Mesodermal cell (in vitro differentiated cells): Measurements from ENCODE around the gene SLC2A9.

Experiments
- H3K27ac ChIP-seq: 2 replicates; pipeline ENCODE4 v1.7.0; 2013; ENCODE audit warnings: mild to moderate bottlenecking, low read depth, low read length, moderate library complexity; ENCODE audit not compliant: severe bottlenecking
- H3K36me3 ChIP-seq: 2 replicates; pipeline ENCODE4 v1.7.1; 2013; ENCODE audit warnings: mild to moderate bottlenecking, low read length, moderate library complexity; ENCODE audit not compliant: control insufficient read depth, insufficient read depth
- H3K4me1 ChIP-seq: one replicate; pipeline ENCODE4 v1.7.1; 2013; ENCODE audit warnings: mild to moderate bottlenecking, low read length; ENCODE audit not compliant: insufficient read depth, control insufficient read depth, poor library complexity, severe bottlenecking
- H3K4me3 ChIP-seq: 2 replicates; pipeline ENCODE4 v1.7.0; 2013; ENCODE audit warnings: low read length, control low read depth, mild to moderate bottlenecking; ENCODE audit not compliant: insufficient read depth, poor library complexity, severe bottlenecking; ENCODE audit errors: extremely low read depth
- H3K9me3 ChIP-seq: 2 replicates; pipeline ENCODE4 v1.7.1; 2013; ENCODE audit warnings: mild to moderate bottlenecking, low read length, moderate library complexity; ENCODE audit not compliant: control insufficient read depth
- WGBS, 2 experiments: methylation state at CpG; one replicate each; pipeline ENCODE4 v1.1.5; 2013; ENCODE audit warnings: missing lambda C conversion rate in 2 of 2; ENCODE audit not compliant: insufficient coverage in 2 of 2; 5-methylcytosine and 5-hydroxymethylcytosine counted together

Gene SLC2A9

GRCh38 chr4:9861561-9861960 lies 159.7 kb downstream of the SLC2A9 start:
- H3K36me3 ChIP-seq, result no peaks in the 10 kb centered on the region
- H3K4me1 ChIP-seq, result no peaks in the 10 kb centered on the region
- no peaks in the 10 kb centered on the region for H3K9me3 ChIP-seq
- no peak overlapping the region for H3K27ac ChIP-seq
- WGBS, 2 experiments, result 100% methylated on average over 1 of the region's 3 CpGs; no CpG with 5 or more reads in 1 of the 2 experiments
- H3K4me3 ChIP-seq, result no peak overlapping the region

DNA sequence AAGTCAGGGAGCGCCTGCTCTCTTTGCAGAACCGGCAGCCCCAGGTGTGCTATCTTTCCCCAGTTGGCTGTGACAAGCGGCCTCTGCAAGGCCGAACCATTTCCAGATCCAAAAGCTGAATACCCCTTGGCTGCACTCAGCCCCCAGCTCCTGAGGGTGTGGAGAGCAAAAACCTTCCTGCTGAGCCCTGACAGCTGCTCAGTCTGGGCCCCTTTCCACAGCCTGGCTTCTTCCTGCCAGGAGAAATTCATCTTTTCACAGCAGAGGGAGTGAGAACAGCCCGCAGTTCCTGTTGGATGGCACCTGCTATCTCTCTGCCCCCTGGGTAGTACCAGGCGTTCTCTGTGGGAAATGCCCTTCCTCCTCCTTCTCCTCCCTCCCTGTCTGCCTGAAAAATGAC lies 161.5 kb downstream of the SLC2A9 start:
- no peak overlapping the region for H3K4me3 ChIP-seq
- H3K36me3 ChIP-seq, result no peaks in the 10 kb centered on the region
- no peaks in the 10 kb centered on the region for H3K9me3 ChIP-seq
- H3K4me1 ChIP-seq, result no peaks in the 10 kb centered on the region
- no peak overlapping the region for H3K27ac ChIP-seq
- WGBS, 2 experiments, result 81 to 93% methylated on average over 6 of the region's 6 CpGs

GRCh38 chr4:9849538-9849920 lies 171.8 kb downstream of the SLC2A9 start:
- Histone ChIP-seq H3K4me3 (no peak overlapping the region), H3K4me1 (no peaks in the 10 kb centered on the region), H3K27ac (no peak overlapping the region), H3K36me3 (no peaks in the 10 kb centered on the region), H3K9me3 (no peaks in the 10 kb centered on the region)
- WGBS, 2 experiments, result 77 to 100% methylated on average over 1 to 2 of the region's 2 CpGs

- Histone ChIP-seq H3K27ac (no peak overlapping the region), H3K4me1 (no peaks in the 10 kb centered on the region), H3K4me3 (no peak overlapping the region), H3K9me3 (no peaks in the 10 kb centered on the region), H3K36me3 (no peaks in the 10 kb centered on the region)
- WGBS, 2 experiments, result 83 to 89% methylated on average over 1 to 3 of the region's 5 CpGs
Measured at GRCh38 chr4:9847968-9848748, 173.1 kb downstream of the SLC2A9 start.

DNA sequence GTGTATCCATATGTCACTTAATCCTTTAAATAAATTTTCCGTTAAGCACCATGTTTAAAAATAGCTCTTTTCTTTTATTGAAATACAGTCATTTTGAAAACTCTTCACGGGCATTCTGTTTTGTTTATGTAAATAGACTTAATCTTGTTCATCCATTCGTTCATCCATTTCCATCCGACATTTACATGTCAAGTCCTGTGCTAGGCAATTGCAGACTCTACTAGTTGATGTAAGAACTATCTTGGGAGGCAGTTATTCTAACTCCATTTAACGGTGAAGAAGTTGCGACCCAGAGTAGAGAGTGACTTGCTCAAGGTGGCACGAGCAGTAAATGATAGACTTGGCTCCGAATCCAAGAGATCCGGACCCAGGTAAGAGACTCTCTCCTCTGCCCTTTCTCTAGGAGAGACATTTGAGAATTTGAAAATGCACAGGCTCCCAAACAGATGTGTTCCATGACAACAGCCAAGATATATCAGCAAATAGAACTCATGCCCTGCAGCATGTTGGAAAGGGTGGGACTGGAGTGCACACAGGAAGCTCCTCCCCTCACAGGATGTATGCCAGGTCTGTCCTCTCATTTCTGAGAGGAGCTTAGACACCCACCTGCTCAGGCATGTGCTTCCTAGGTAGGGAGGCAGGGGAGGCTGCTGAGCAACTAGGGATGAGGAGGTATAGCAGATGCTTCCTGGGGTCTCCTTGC lies 175.4 kb downstream of the SLC2A9 start:
- Histone ChIP-seq H3K4me3 (no peak overlapping the region), H3K4me1 (no peaks in the 10 kb centered on the region), H3K36me3 (no peaks in the 10 kb centered on the region), H3K27ac (no peak overlapping the region), H3K9me3 (peaks cover 4% of the 10 kb centered on the region)
- WGBS, 2 experiments, result 90 to 97% methylated on average over 3 to 5 of the region's 9 CpGs

- no peaks in the 10 kb centered on the region for H3K36me3 ChIP-seq
- WGBS, 2 experiments, result 80% methylated on average over 2 of the region's 2 CpGs; no CpG with 5 or more reads in 1 of the 2 experiments
- H3K4me1 ChIP-seq, result no peaks in the 10 kb centered on the region
- no peak overlapping the region for H3K27ac ChIP-seq
- H3K4me3 ChIP-seq, result no peak overlapping the region
- H3K9me3 ChIP-seq, result peaks cover 4% of the 10 kb centered on the region
Measured at GRCh38 chr4:9841072-9841471, 180.2 kb downstream of the SLC2A9 start.

- H3K4me3 ChIP-seq, result no peak overlapping the region
- 80 to 83% methylated on average over 5 of the region's 5 CpGs for WGBS, 2 experiments
- H3K27ac ChIP-seq, result no peak overlapping the region
- H3K9me3 ChIP-seq, result no peaks in the 10 kb centered on the region
- no peaks in the 10 kb centered on the region for H3K4me1 ChIP-seq
- no peaks in the 10 kb centered on the region for H3K36me3 ChIP-seq
Measured at GRCh38 chr4:9835430-9835829, 185.9 kb downstream of the SLC2A9 start.

- no peak overlapping the region for H3K4me3 ChIP-seq
- no peaks in the 10 kb centered on the region for H3K36me3 ChIP-seq
- no peak overlapping the region for H3K27ac ChIP-seq
- H3K4me1 ChIP-seq, result no peaks in the 10 kb centered on the region
- WGBS, 2 experiments, result 88 to 94% methylated on average over 5 of the region's 5 CpGs
- no peaks in the 10 kb centered on the region for H3K9me3 ChIP-seq
Measured at GRCh38 chr4:9833421-9833820, 187.9 kb downstream of the SLC2A9 start.

DNA sequence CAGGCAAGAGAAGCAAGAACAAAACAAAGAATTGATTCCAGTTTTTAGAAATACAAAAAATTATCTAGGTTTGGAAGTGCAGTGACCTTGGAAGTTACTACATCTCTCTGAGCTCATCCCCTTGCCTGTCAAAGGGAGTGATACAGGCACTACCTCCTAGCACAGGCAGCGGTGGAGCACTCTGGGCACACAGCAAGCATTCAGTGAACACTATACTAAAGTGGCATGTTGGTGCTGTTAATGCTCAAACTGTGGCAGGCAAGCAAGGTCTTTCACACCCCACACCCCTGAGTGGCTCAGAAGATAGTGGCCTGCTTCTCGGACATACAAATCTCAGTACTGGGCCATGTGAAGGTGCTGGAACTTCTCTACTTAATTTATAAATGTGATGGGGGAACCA lies 188.7 kb downstream of the SLC2A9 start:
- no peaks in the 10 kb centered on the region for H3K36me3 ChIP-seq
- H3K4me3 ChIP-seq, result no peak overlapping the region
- H3K27ac ChIP-seq, result no peak overlapping the region
- WGBS, 2 experiments, result 100% methylated on average over 1 of the region's 2 CpGs; no CpG with 5 or more reads in 1 of the 2 experiments
- H3K4me1 ChIP-seq, result no peaks in the 10 kb centered on the region
- no peaks in the 10 kb centered on the region for H3K9me3 ChIP-seq

DNA sequence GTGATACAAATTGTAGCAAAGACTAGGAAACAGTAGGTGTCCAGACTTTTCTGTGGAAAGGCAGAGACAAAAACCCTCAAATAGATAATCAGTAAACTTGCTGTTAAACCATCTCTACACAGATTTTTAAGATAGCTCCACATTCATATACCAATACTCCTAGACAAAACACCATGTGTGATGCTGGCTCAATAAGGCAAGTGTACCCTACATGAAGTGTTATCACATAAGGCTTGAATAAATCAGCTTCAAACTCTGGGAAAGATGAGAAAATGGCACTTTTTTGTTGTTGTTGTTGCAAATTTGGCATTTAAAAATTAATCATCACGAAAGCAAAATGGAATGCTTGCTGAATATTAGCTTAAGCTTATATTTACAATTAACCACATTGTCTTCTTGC lies 194.7 kb downstream of the SLC2A9 start:
- Histone ChIP-seq H3K27ac (no peak overlapping the region), H3K4me3 (no peak overlapping the region), H3K9me3 (no peaks in the 10 kb centered on the region), H3K4me1 (no peaks in the 10 kb centered on the region), H3K36me3 (no peaks in the 10 kb centered on the region)
- no CpG with 5 or more reads among the region's 1 CpG for WGBS, 2 experiments

DNA sequence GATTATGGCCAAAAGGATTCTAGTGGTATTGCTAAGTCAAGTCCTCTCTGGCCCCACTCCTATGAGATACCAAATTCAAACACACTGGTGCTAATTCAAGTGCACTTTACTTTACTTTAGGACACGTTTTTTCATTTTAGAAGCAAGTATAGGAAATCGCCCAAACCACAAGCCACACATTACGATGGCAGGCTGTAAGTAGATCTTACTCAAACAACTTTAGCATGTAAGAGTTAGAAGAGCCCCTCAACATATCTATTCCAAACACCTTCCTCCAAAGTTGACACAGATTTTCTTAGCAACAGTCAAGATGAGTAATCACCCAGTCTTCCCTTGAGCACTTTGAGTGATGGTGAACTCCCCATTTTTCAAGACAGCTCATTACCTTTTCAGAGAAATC lies 196.2 kb downstream of the SLC2A9 start:
- 83 to 87% methylated on average over 1 to 3 of the region's 3 CpGs for WGBS, 2 experiments
- Histone ChIP-seq H3K4me1 (no peaks in the 10 kb centered on the region), H3K4me3 (no peak overlapping the region), H3K27ac (no peak overlapping the region), H3K36me3 (no peaks in the 10 kb centered on the region), H3K9me3 (no peaks in the 10 kb centered on the region)
